COLO668 (cell line): ENCODE measurements around the gene FOXF2.
"Not testable (repeated sequence)": the region's sequence is repeated elsewhere in the genome, so short reads cannot be mapped to it uniquely, and the experiment has no call there.

ENCODE experiments used
- DNase-seq: peaks from one replicate; lab custom pipeline; 2025; ENCODE audit not compliant: unreplicated experiment; lab: John Stamatoyannopoulos, UW

Gene FOXF2

GRCh38 chr6:1389369-1390132, at the start of gene FOXF2:
Gene FOXF2 (plus strand): TSS chr6:1389576. CDS start chr6:1389948, 372 bp downstream.
- DNase-seq, result peak; percentile 13

DNA sequence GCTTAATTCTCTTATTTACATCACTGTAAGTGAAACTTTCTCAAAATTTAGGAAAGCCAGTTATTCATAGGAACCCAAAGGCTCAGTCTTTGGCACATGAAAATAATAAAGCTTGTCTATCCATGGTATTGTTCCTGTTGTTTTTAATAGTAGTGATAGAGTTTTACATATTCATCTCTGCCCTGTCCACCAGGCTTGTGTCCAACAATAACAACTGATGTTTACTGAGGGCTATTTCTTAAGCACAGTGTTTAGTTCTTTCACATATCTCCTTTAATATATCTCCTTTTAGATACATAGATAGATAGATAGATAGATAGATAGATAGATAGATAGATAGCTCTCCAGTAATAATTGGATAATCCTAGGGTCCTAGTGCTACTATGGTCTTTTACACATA, 43.3 kb upstream of the FOXF2 start:
- DNase-seq, result no peak

- no peak for DNase-seq
Measured at GRCh38 chr6:1346558-1347091, 42.8 kb upstream of the FOXF2 start.

DNA sequence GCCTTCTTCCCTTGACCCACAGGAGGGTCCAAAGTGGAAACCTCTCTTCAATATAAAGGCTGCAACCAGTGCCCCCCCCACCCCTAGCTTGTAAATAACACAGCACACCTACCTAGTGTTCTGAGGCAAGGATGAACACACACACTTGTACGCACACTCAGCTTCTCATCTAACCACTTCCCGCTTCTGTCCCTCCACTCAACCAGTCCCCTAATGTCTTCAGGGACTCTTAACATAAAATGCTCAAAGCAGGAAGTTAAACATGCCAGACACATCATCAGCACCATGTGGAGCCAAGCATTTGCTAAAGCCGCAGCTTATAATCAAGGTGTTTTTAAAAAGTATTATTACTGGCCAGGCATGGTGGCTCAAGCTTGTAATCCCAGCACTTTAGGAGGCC, 42.2 kb upstream of the FOXF2 start:
- DNase-seq, result no peak

- DNase-seq, result no peak
Measured at GRCh38 chr6:1348675-1349074, 40.7 kb upstream of the FOXF2 start.

GRCh38 chr6:1349655-1350054, 39.7 kb upstream of the FOXF2 start:
- DNase-seq, result no peak

- no peak for DNase-seq
Measured at GRCh38 chr6:1351381-1352008, 37.9 kb upstream of the FOXF2 start.

- not testable (repeated sequence) for DNase-seq
Measured at GRCh38 chr6:1355068-1355467, 34.3 kb upstream of the FOXF2 start.

DNA sequence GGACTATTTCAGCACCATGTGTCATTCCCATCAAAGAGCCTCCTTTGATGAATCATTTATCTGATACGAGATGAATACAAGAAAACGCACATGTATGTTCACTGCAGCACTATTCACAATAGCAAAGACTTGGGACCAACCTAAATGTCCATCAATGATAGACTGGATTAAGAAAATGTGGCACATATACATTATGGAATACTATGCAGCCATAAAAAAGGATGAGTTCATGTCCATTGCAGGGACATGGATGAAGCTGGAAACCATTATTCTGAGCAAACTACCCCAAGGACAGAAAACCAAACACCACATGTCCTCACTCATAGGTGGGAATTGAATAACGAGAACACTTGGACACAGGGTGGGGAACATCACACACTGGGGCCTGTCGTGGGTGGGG, 27.7 kb upstream of the FOXF2 start:
- not testable (repeated sequence) for DNase-seq

GRCh38 chr6:1362643-1363042, 26.7 kb upstream of the FOXF2 start:
- DNase-seq, result no peak

DNA sequence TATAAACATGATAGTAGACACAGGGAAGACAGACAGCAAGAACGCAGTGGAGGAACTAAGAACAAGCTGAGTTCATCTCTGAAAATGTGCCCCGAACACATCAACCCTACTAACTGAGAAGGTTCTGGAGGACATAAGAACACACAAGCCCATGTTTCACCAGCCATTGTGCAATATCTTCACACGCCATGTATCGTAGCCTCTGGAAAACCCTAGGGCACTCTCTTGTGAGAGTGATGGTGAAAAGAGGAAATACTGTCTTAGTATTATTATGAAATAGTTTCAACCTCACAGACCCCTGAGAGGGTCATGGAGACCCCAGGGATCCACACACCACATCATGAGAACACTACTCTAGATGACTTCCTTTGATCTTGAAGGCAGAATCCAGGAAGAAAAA, 26.1 kb upstream of the FOXF2 start:
- no peak for DNase-seq

GRCh38 chr6:1363729-1364572, 25.4 kb upstream of the FOXF2 start:
- DNase-seq, result no peak

DNA sequence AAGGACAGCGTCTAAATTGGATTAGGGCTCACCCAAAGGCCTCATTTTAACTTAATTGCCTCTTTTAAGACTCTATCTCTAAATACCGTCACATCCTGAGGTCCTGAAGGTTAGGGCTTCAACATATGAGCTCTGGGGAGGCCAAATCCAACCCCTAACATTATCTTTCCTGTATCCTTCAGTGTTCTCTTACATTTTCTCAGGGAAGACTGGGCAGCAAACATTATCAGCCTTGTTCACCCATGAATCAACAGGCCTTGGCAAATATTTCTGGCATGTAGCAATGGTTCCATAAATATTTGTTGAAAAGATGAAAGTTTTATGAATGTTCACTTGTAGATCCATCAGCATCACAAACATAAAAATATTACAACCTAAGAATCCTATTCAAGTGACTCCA, 24.6 kb upstream of the FOXF2 start:
- no peak for DNase-seq

DNA sequence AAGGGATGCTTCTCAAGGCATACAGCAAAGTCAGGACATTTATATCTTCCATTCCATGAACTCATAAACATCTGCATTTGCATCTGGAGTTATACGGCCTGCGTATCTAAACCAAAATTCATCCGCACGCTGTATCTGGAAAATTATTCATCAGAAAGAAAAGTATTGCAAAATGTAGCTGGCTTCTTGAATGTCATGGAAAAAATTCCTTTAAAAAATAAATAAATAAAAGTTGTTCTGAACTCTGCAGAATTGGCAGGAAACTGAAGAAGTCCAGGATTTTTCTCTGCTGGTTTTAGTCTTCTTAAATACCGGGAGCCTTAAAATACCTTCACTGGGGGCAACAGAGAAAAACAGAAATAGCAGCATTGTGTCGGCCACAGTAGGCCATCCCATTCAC, 23.7 kb upstream of the FOXF2 start:
- DNase-seq, result no peak

GRCh38 chr6:1367771-1368170, 21.6 kb upstream of the FOXF2 start:
- DNase-seq, result no peak

DNA sequence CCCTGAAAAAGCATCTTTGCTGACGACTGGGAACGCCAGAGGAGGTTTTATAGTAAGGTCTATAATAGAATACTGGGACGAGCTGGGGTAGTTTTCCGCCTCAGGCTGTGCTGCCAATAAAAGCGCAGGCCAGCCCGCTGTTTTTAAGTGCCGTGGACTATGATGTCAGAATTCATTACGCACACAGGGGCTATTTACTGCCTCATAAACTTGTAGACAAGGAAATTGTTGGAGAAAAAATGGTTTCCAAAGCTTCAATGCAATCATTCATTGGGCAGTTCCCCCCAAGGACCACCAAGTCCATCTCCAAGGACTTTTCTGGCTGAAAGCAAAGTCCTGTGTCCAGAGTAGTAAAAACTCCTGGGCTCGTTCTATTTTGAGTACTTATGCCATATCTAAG, 20.4 kb upstream of the FOXF2 start:
- DNase-seq, result no peak

- not testable (repeated sequence) for DNase-seq
Measured at GRCh38 chr6:1369695-1370094, 19.7 kb upstream of the FOXF2 start.

DNA sequence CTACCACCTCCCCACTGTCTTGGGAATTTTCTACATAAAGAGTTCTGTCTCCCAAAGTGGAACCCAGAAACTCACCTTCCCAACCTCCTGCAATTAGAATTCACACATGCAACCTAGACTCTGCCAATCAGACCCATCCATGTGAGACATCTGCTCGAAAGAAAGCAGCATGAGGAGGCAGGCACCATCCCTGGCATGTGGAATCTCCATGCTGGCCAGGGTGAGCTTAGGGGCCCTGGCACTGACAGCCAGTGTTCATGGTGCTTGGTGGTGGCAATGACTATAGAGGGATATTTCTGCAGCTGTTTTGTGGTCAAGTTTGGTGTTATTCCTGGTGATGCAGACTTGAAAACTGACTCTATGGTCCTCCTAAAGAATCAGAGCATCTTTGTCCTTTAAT, 17.4 kb upstream of the FOXF2 start:
- DNase-seq, result no peak

DNA sequence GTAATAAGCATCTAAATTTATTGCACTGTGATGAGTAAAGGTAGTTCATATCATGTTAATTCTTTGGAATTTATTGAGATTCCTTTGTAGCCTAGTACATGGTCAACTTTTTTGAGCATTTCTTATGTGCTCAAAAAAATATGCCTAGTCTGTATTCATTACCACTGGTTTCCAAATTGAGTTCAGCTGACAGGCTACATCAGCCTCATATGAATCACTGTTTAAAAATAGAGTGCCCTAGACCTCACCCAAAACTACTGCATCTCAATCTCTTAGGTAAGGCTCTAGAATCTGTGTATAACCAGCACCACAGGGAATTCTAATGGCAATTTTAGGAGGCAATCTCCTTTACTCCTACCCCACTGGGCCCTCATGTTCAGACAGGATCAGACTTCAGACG, 16.7 kb upstream of the FOXF2 start:
- DNase-seq, result no peak

DNA sequence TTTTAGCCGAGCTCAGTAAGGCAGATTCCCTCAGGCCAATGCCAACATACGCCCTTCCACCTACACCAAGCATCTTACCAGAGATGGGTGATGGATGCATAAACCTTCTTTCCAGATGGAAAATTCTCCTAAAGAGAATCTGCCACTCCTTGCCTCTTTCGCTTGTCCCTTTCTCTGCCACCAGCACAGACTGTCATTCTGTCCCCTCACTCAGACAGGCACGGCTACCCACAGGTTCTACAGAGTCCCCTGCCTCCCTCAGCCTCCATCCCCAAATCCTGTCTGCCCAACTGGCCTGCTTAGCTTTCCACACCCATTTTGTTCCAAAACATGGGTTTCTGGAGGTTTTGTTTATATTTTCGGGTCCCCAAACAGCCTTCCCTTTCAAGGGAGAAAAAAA, 12.7 kb upstream of the FOXF2 start:
- no peak for DNase-seq

- DNase-seq, result no peak
Measured at GRCh38 chr6:1377526-1377925, 11.8 kb upstream of the FOXF2 start.
